ENCODE measurements around the gene MRGPRE. TPM values are rescaled to one million over a fixed set of nuclear protein-coding genes. Genes with fewer than 3 reads are reported as not detected.

Gene MRGPRE
- total and polyA plus RNA-seq, 12 donors = 0.21 to 2.5 (median 0.51) TPM; not detected in 3

- 42 to 53% methylated on average over 15 of the region's 15 CpGs for WGBS, 2 donors
- Histone ChIP-seq H3K27ac (no peak overlapping the region), H3K4me3 (no peak overlapping the region), H3K27me3 (peaks cover 0 to 5% (median 0%) of the 10 kb centered on the region in 7 donors), H3K9me3 (no peaks in the 10 kb centered on the region), H3K4me1 (no peaks in the 10 kb centered on the region), H3K36me3 (no peaks in the 10 kb centered on the region)
- intact Hi-C loops (cut with DNase I) = no loop called here
- no peak for TF ChIP-seq CTCF (IDR thresholded peaks at IDR 0.05)
- DNase-seq = no peak
- ATAC-seq = no peak
Observed at GRCh38 chr11:3189196-3189843, 42.9 kb downstream of the MRGPRE start.

GRCh38 chr11:3188496-3189195 lies 43.6 kb downstream of the MRGPRE start:
- intact Hi-C loops (cut with DNase I) = no loop called here
- ATAC-seq (no peak), DNase-seq (no peak)
- H3K4me1 ChIP-seq = no peaks in the 10 kb centered on the region
- H3K4me3 ChIP-seq = no peak overlapping the region
- no peak overlapping the region for H3K27ac ChIP-seq
- peaks cover 0 to 5% (median 0%) of the 10 kb centered on the region in 7 donors for H3K27me3 ChIP-seq
- H3K36me3 ChIP-seq = no peaks in the 10 kb centered on the region
- H3K9me3 ChIP-seq = no peaks in the 10 kb centered on the region
- 84 to 88% methylated on average over 17 of the region's 17 CpGs for WGBS, 2 donors
- no peak for TF ChIP-seq CTCF (IDR thresholded peaks at IDR 0.05)

- WGBS, 2 donors = 83 to 91% methylated on average over 11 of the region's 11 CpGs
- Histone ChIP-seq H3K27ac (no peak overlapping the region), H3K36me3 (no peaks in the 10 kb centered on the region), H3K4me3 (no peak overlapping the region), H3K4me1 (no peaks in the 10 kb centered on the region), H3K9me3 (no peaks in the 10 kb centered on the region), H3K27me3 (peaks cover 0 to 5% (median 0%) of the 10 kb centered on the region in 7 donors)
- intact Hi-C loops (cut with DNase I) = no loop called here
- ATAC-seq (no peak), DNase-seq (no peak)
- no peak for TF ChIP-seq CTCF (IDR thresholded peaks at IDR 0.05)
Observed at GRCh38 chr11:3186166-3186953, 45.9 kb downstream of the MRGPRE start.

GRCh38 chr11:3184732-3185347 lies 47.4 kb downstream of the MRGPRE start:
- no peak for TF ChIP-seq CTCF (IDR thresholded peaks at IDR 0.05)
- 75 to 80% methylated on average over 11 of the region's 11 CpGs for WGBS, 2 donors
- peaks cover 0 to 5% (median 0%) of the 10 kb centered on the region in 7 donors for H3K27me3 ChIP-seq
- no peaks in the 10 kb centered on the region for H3K4me1 ChIP-seq
- intact Hi-C loops (cut with DNase I) = no loop called here
- ATAC-seq (no peak), DNase-seq (no peak)
- H3K27ac ChIP-seq = no peak overlapping the region
- H3K4me3 ChIP-seq = no peak overlapping the region
- no peaks in the 10 kb centered on the region for H3K36me3 ChIP-seq
- no peaks in the 10 kb centered on the region for H3K9me3 ChIP-seq

Data from heart right ventricle (tissue), 16 donors.